Peyer's patch (tissue), 4 donors: ENCODE data around the gene MEI4. TPM values are rescaled to one million over a fixed set of nuclear protein-coding genes. Genes with fewer than 3 reads are reported as not detected.
"Not testable (repeated sequence)": the region's sequence is repeated elsewhere in the genome, so short reads cannot be mapped to it uniquely, and the experiment has no call there.

Experiments
- DNase-seq, 3 donors: peaks; one replicate each; pipeline ENCODE4 v3.0.0-alpha.2; 2017 to 2019
- H3K27ac ChIP-seq, 4 donors: fragments of 200-600 bp; sonication (generic); one replicate each; pipeline ENCODE4 v1.5.1; 2016 to 2019
- H3K27me3 ChIP-seq, 2 donors: fragments of 200-600 bp; sonication (generic); one replicate each; pipeline ENCODE4 v1.5.1; 2019
- H3K36me3 ChIP-seq, 3 donors: fragments of 200-600 bp; sonication (generic); one replicate each; pipeline ENCODE4 v1.5.1; 2016 to 2019
- H3K4me1 ChIP-seq, 4 donors: fragments of 200-600 bp; sonication (generic); one replicate each; pipeline ENCODE4 v1.5.1; 2016 to 2019
- H3K4me3 ChIP-seq, 4 donors: fragments of 200-600 bp; sonication (generic); 1 replicate in 3 of 4; 2 replicates in 1 of 4; pipeline ENCODE4 v1.5.1; 2016 to 2019; ENCODE audit warnings: mild to moderate bottlenecking in 1 of 4
- H3K9me3 ChIP-seq, 4 donors: fragments of 200-600 bp; sonication (generic); one replicate each; pipeline ENCODE4 v1.5.1; 2016 to 2019; ENCODE audit warnings: mild to moderate bottlenecking in 1 of 4
- CTCF ChIP-seq, 6 experiments: fragments of 450-650 bp in 4 of 6; fragments of 200-600 bp in 2 of 6; sonication (generic) in 1 of 6; IDR thresholded peaks; one replicate each; pipeline ENCODE4 v1.5.1; 2017 to 2019; ENCODE audit warnings: antibody characterized with exemption in 6 of 6, mild to moderate bottlenecking in 3 of 6, moderate library complexity in 1 of 6
- POLR2A ChIP-seq, 2 donors: fragments of 450-650 bp; IDR thresholded peaks; one replicate each; pipeline ENCODE4 v1.5.1; 2017; ENCODE audit warnings: antibody characterized with exemption in 2 of 2, mild to moderate bottlenecking in 2 of 2, moderate library complexity in 2 of 2
- total RNA-seq, 4 donors: library from RNA; depleted of rRNA; stranded (reverse); fragments of >200 nt; gene quantifications; one replicate each; pipeline ENCODE4 v1.1.0, GENCODE V29; 2016

The MEI4 gene
- total RNA-seq, 4 donors from 2014 or later: not detected

DNA sequence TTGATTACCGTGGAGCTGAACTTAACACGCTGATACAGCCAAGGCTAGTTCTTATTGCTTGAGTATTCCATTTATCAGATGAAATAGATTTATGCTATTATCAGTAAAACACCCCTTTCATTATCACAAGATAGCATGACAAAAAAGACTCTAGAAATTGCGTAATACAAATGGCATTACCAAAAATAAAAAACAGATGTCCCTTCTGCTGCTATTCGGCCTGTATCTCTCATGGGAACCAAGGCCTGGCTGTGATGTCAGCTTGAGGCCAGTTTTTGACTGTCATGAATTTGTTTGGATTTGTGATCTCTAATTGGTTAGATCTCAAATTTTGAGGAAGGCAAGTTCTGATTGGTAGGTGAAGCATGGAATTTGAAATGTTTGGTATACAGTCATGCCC, 25.2 kb downstream of the MEI4 start:
- DNase-seq: no peak
- no peak for TF ChIP-seq CTCF (IDR thresholded peaks at IDR 0.05)
- no peak for TF ChIP-seq POLR2A (IDR thresholded peaks at IDR 0.05)

GRCh38 chr6:77683515-77683914, 30.7 kb downstream of the MEI4 start:
- Histone ChIP-seq H3K4me3 (no peak overlapping the region), H3K27me3 (no peaks in the 10 kb centered on the region), H3K4me1 (no peaks in the 10 kb centered on the region), H3K36me3 (no peaks in the 10 kb centered on the region), H3K9me3 (no peaks in the 10 kb centered on the region), H3K27ac (no peak overlapping the region)
- no peak for TF ChIP-seq POLR2A (IDR thresholded peaks at IDR 0.05)
- TF ChIP-seq CTCF (IDR thresholded peaks at IDR 0.05): no peak
- DNase-seq: no peak

More for the DNA sequence above, 25.2 kb downstream of the MEI4 start:
- Histone ChIP-seq H3K9me3 (no peaks in the 10 kb centered on the region), H3K36me3 (no peaks in the 10 kb centered on the region), H3K27ac (no peak overlapping the region), H3K4me1 (no peaks in the 10 kb centered on the region), H3K27me3 (no peaks in the 10 kb centered on the region), H3K4me3 (no peak overlapping the region)

DNA sequence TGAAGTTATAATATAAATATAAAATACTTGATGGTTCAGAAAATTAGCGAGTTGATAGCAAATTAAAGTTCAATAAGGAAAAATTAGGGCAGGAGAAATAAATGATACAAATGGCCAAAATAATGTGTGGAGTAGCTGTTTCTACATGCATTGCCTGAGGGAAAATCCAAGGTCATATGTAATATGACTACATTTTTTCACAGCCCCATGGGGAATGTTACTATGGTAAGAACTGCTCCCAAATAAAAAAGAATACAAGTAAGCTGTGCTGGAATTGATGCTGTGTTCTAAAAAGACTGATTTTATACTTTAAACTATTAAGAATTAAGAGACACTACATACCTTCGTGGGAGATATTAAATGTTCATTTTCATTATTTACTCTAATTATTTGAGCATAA, 34.1 kb downstream of the MEI4 start:
- Histone ChIP-seq H3K9me3 (no peaks in the 10 kb centered on the region), H3K27ac (no peak overlapping the region), H3K27me3 (no peaks in the 10 kb centered on the region), H3K4me1 (no peaks in the 10 kb centered on the region), H3K4me3 (no peak overlapping the region), H3K36me3 (no peaks in the 10 kb centered on the region)
- DNase-seq: no peak
- TF ChIP-seq CTCF (IDR thresholded peaks at IDR 0.05) (no peak), POLR2A (IDR thresholded peaks at IDR 0.05) (no peak)

DNA sequence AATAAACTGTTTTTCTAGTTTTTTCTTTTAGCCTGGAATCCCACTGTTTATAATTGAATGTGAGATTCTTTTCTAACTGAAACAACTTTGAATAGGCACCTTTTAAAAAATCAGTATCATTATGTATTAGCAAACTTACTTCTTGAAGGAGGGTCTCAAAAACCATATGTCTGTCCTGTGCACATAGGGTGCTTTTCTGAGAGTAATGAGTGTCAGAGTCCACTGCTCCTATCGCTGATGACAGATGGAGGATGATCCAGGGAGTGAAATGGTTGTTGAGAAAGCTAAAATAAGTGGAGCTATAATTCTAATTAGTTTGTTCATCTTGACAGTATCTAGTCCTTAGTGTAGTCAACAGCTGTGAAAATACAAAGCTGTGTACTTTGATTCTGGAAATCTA, 35.8 kb downstream of the MEI4 start:
- Histone ChIP-seq H3K9me3 (no peaks in the 10 kb centered on the region), H3K36me3 (no peaks in the 10 kb centered on the region), H3K4me1 (no peaks in the 10 kb centered on the region), H3K27ac (no peak overlapping the region), H3K27me3 (no peaks in the 10 kb centered on the region), H3K4me3 (no peak overlapping the region)
- no peak for TF ChIP-seq POLR2A (IDR thresholded peaks at IDR 0.05)
- no peak for TF ChIP-seq CTCF (IDR thresholded peaks at IDR 0.05)
- DNase-seq: no peak

- not testable (repeated sequence) for H3K27ac ChIP-seq, H3K4me1 ChIP-seq, H3K9me3 ChIP-seq, H3K4me3 ChIP-seq, DNase-seq, H3K36me3 ChIP-seq, H3K27me3 ChIP-seq
Measured at GRCh38 chr6:77700095-77700494, 47.3 kb downstream of the MEI4 start.

GRCh38 chr6:77707603-77708002, 54.8 kb downstream of the MEI4 start:
- no peak overlapping the region for H3K27ac ChIP-seq
- DNase-seq: no peak
- no peaks in the 10 kb centered on the region for H3K9me3 ChIP-seq
- H3K27me3 ChIP-seq: no peaks in the 10 kb centered on the region
- no peaks in the 10 kb centered on the region for H3K36me3 ChIP-seq
- H3K4me3 ChIP-seq: no peak overlapping the region
- no peak for TF ChIP-seq POLR2A (IDR thresholded peaks at IDR 0.05)
- no peak for TF ChIP-seq CTCF (IDR thresholded peaks at IDR 0.05)
- H3K4me1 ChIP-seq: no peaks in the 10 kb centered on the region
